Right renal pelvis (tissue), 4 donors: ENCODE data around the gene COLEC12. TPM values are rescaled to one million over a fixed set of nuclear protein-coding genes. Genes with fewer than 3 reads are reported as not detected.

ENCODE experiments used
- DNase-seq, 4 donors: peaks; one replicate each; pipeline ENCODE4 v3.0.0-alpha.2; 2013; ENCODE audit warnings: low read depth in 4 of 4, low spot score in 3 of 4, missing footprints in 1 of 4
- polyA plus RNA-seq, 4 donors: library from polyadenylated mRNA; unstranded; fragments of 120-200 nt; gene quantifications; one replicate each; pipeline ENCODE4 v1.2.1, GENCODE V29; 2013; ENCODE audit not compliant: insufficient read length in 4 of 4

COLEC12 gene
- polyA plus RNA-seq: 10 to 100 TPM; 28.0 to 32.7 (median 29.1) TPM

GRCh38 chr18:500632-501405 is at the start of gene COLEC12:
Gene COLEC12, minus strand, starts transcription at chr18:500701. Its CDS starts 187 bp downstream, at chr18:500514.
- no peak for DNase-seq

- DNase-seq: no peak
Measured at GRCh38 chr18:549967-550366, 49.5 kb upstream of the COLEC12 start.

GRCh38 chr18:543447-544078 is 43.1 kb upstream of the COLEC12 start:
- no peak for DNase-seq

- DNase-seq: no peak
Measured at GRCh38 chr18:533995-534601, 33.6 kb upstream of the COLEC12 start.

GRCh38 chr18:532632-533031 is 32.1 kb upstream of the COLEC12 start:
- DNase-seq: no peak

GRCh38 chr18:532018-532417 is 31.5 kb upstream of the COLEC12 start:
- DNase-seq: no peak

GRCh38 chr18:527146-527545 is 26.6 kb upstream of the COLEC12 start:
- DNase-seq: no peak

GRCh38 chr18:526681-527080 is 26.2 kb upstream of the COLEC12 start:
- DNase-seq: no peak

GRCh38 chr18:525036-525797 is 24.7 kb upstream of the COLEC12 start:
- DNase-seq: no peak

GRCh38 chr18:524466-524865 is 24.0 kb upstream of the COLEC12 start:
- DNase-seq: peak in 1 of 4 donors; percentile 31

- no peak for DNase-seq
Measured at GRCh38 chr18:523561-523960, 23.1 kb upstream of the COLEC12 start.

- DNase-seq: no peak
Measured at GRCh38 chr18:519019-519879, 18.7 kb upstream of the COLEC12 start.

GRCh38 chr18:518081-518480 is 17.6 kb upstream of the COLEC12 start:
- DNase-seq: no peak

GRCh38 chr18:515838-516237 is 15.3 kb upstream of the COLEC12 start:
- no peak for DNase-seq

GRCh38 chr18:515156-515815 is 14.8 kb upstream of the COLEC12 start:
- no peak for DNase-seq

- no peak for DNase-seq
Measured at GRCh38 chr18:513826-514530, 13.5 kb upstream of the COLEC12 start.

GRCh38 chr18:512957-513356 is 12.5 kb upstream of the COLEC12 start:
- DNase-seq: no peak

- DNase-seq: no peak
Measured at GRCh38 chr18:508835-509234, 8.3 kb upstream of the COLEC12 start.

GRCh38 chr18:507636-508035 is 7.1 kb upstream of the COLEC12 start:
- DNase-seq: no peak
